Liver (tissue), 3 donors: ENCODE data around the gene MICAL2.

Experiments used
- ATF3 ChIP-seq: IDR thresholded peaks from 2 replicates; pipeline ENCODE4 v1.6.1; 2016; ENCODE audit warnings: antibody characterized with exemption
- CTCF ChIP-seq: fragments of 150-350 bp; IDR thresholded peaks from 2 replicates; pipeline ENCODE4 v1.5.1; 2017; ENCODE audit warnings: improper control_type of control experiment, low read depth, low read length; ENCODE audit not compliant: missing input control
- EGR1 ChIP-seq, 2 donors: IDR thresholded peaks; 2 replicates each; pipeline ENCODE4 v1.6.1; 2016 to 2018; ENCODE audit warnings: antibody characterized with exemption in 2 of 2, low read depth in 2 of 2
- FOXA1 ChIP-seq: IDR thresholded peaks from 2 replicates; pipeline ENCODE4 v1.6.1; 2016; ENCODE audit warnings: antibody characterized with exemption
- GABPA ChIP-seq, 2 donors: IDR thresholded peaks in 1 of 2; conservative IDR thresholded peaks in 1 of 2; 2 replicates each; pipeline ENCODE4 v1.6.1; 2016; ENCODE audit warnings: antibody characterized with exemption in 2 of 2, mild to moderate bottlenecking in 1 of 2, moderate library complexity in 1 of 2
- MAX ChIP-seq: IDR thresholded peaks from 2 replicates; pipeline ENCODE4 v1.6.1; 2016; ENCODE audit warnings: antibody characterized with exemption
- NR2F2 ChIP-seq: IDR thresholded peaks from 2 replicates; pipeline ENCODE4 v1.6.1; 2016; ENCODE audit warnings: antibody characterized with exemption
- RAD21 ChIP-seq, 2 donors: IDR thresholded peaks; 2 replicates each; pipeline ENCODE4 v1.6.1; 2016; ENCODE audit warnings: antibody characterized with exemption in 2 of 2, mild to moderate bottlenecking in 2 of 2
- REST ChIP-seq: IDR thresholded peaks from 2 replicates; pipeline ENCODE4 v1.6.1; 2016; ENCODE audit warnings: antibody characterized with exemption, mild to moderate bottlenecking
- SP1 ChIP-seq: IDR thresholded peaks from 2 replicates; pipeline ENCODE4 v1.6.1; 2018; ENCODE audit warnings: antibody characterized with exemption, mild to moderate bottlenecking
- TAF1 ChIP-seq: conservative IDR thresholded peaks from 2 replicates; pipeline ENCODE4 v1.6.1; 2016; ENCODE audit warnings: antibody characterized with exemption, mild to moderate bottlenecking
- YY1 ChIP-seq: IDR thresholded peaks from 2 replicates; pipeline ENCODE4 v1.6.1; 2016; ENCODE audit warnings: antibody characterized with exemption, mild to moderate bottlenecking
- ZBTB33 ChIP-seq: IDR thresholded peaks from 2 replicates; pipeline ENCODE4 v1.6.1; 2016; ENCODE audit warnings: antibody characterized with exemption
- donor health status: healthy.
- donor health status: healthy.

- TF ChIP-seq MAX (no peak), CTCF (no peak), REST (no peak), YY1 (no peak), EGR1 (IDR thresholded peaks at IDR 0.05; ENCODE audit: low read depth in 2 of 2) (no peak), RAD21 (IDR thresholded peaks at IDR 0.05) (no peak), TAF1 (no peak), FOXA1 (no peak), SP1 (no peak), NR2F2 (no peak), GABPA (IDR thresholded peaks at IDR 0.05 in 1 of 2, conservative IDR thresholded peaks at IDR 0.05 in 1 of 2) (no peak), ATF3 (no peak), ZBTB33 (no peak)
Observed at GRCh38 chr11:12232817-12233601, 122.6 kb downstream of the MICAL2 start.
